B cell (primary cell): ENCODE measurements around the gene SSUH2. TPM values are rescaled to one million over a fixed set of nuclear protein-coding genes. Genes with fewer than 3 reads are reported as not detected.

Experiments used
- ATAC-seq: fragments of 200-7000 bp; cut with Tn5 transposase; one replicate; pipeline ENCODE4 v1.10.0; 2021; ENCODE audit warnings: low read depth, mild to moderate bottlenecking, moderate number of reproducible peaks, moderate library complexity
- CTCF ChIA-PET: fragments of 350-600 bp; sonication (Branson Sonifier 250); formaldehyde crosslinking; loops from one replicate; lab custom pipeline; 2021; ENCODE audit warnings: antibody characterized with exemption, inconsistent platforms; lab: Charles Lee
- POLR2A ChIA-PET: fragments of 350-600 bp; sonication (Branson Sonifier 250); formaldehyde crosslinking; loops from one replicate; lab custom pipeline; 2021; ENCODE audit warnings: antibody characterized with exemption; lab: Charles Lee
- DNase-seq: peaks from one replicate; pipeline ENCODE4 v3.0.0; 2013
- H2AFZ ChIP-seq: 2 replicates; pipeline ENCODE4 v1.6.1; 2012; ENCODE audit warnings: mild to moderate bottlenecking, low read depth, low read length; ENCODE audit not compliant: insufficient read depth, poor library complexity, severe bottlenecking
- H3K27ac ChIP-seq, 2 donors: 1 replicate in 1 of 2; 2 replicates in 1 of 2; pipeline ENCODE4 v1.5.1; 2012 to 2013; ENCODE audit warnings: low read length in 2 of 2, mild to moderate bottlenecking in 2 of 2, moderate library complexity in 1 of 2
- H3K27me3 ChIP-seq, 4 experiments: fragments of 200-600 bp in 1 of 4; sonication (generic) in 1 of 4; replicated peaks in 1 of 4; 1 replicate in 2 of 4; 2 replicates in 2 of 4; pipeline versions ENCODE4 v1.6.1 to v1.7.0; 2013 to 2016; ENCODE audit warnings: low read length in 3 of 4, mild to moderate bottlenecking in 2 of 4, mixed read lengths in 1 of 4, moderate library complexity in 1 of 4; ENCODE audit not compliant: insufficient read depth in 4 of 4, control insufficient read depth in 3 of 4; ENCODE audit errors: control extremely low read depth in 1 of 4
- H3K36me3 ChIP-seq, 2 experiments: replicated peaks in 1 of 2; 1 replicate in 1 of 2; 2 replicates in 1 of 2; pipeline versions ENCODE4 v1.6.1 to v1.7.1; 2013; ENCODE audit warnings: low read length in 1 of 2; ENCODE audit not compliant: insufficient read depth in 2 of 2, control insufficient read depth in 1 of 2; ENCODE audit errors: control extremely low read depth in 1 of 2, extremely low read depth in 1 of 2
- H3K4me1 ChIP-seq, 2 donors: fragments of 200-600 bp in 1 of 2; sonication (generic) in 1 of 2; 1 replicate in 1 of 2; 2 replicates in 1 of 2; pipeline versions ENCODE4 v1.5.1 to v1.6.1; 2013 to 2017; ENCODE audit warnings: low read length in 2 of 2; ENCODE audit not compliant: control insufficient read depth in 2 of 2, insufficient read depth in 2 of 2
- H3K4me2 ChIP-seq: replicated peaks from 2 replicates; pipeline ENCODE3; 2012; ENCODE audit warnings: mild to moderate bottlenecking, low read depth, low read length; ENCODE audit not compliant: poor library complexity, severe bottlenecking
- H3K4me3 ChIP-seq, 5 experiments: fragments of 200-600 bp in 1 of 5; sonication (generic) in 1 of 5; 1 replicate in 3 of 5; 2 replicates in 2 of 5; pipeline versions ENCODE4 v1.5.1 to v1.7.0; 2011 to 2016; ENCODE audit warnings: low read length in 4 of 5, mild to moderate bottlenecking in 4 of 5, low read depth in 2 of 5, control low read depth in 1 of 5, moderate library complexity in 1 of 5; ENCODE audit not compliant: insufficient read depth in 1 of 5; ENCODE audit errors: control extremely low read depth in 1 of 5, extremely low read depth in 1 of 5
- H3K79me2 ChIP-seq: fragments of 200-600 bp; sonication (generic); one replicate; pipeline ENCODE4 v1.6.0; 2016; ENCODE audit warnings: low read length; ENCODE audit not compliant: control insufficient read depth, insufficient read depth
- H3K9ac ChIP-seq: fragments of 200-600 bp; sonication (generic); 2 replicates; pipeline ENCODE4 v1.6.1; 2017; ENCODE audit warnings: mild to moderate bottlenecking, low read length, moderate library complexity
- H3K9me3 ChIP-seq, 3 donors: one replicate each; pipeline versions ENCODE4 v1.6.1 to v1.7.1; 2013; ENCODE audit warnings: low read length in 2 of 3; ENCODE audit not compliant: control insufficient read depth in 2 of 3, insufficient read depth in 1 of 3; ENCODE audit errors: control extremely low read depth in 1 of 3
- H4K20me1 ChIP-seq: 2 replicates; pipeline ENCODE4 v1.6.0; 2012; ENCODE audit warnings: mild to moderate bottlenecking, low read length; ENCODE audit not compliant: insufficient read depth, control insufficient read depth, poor library complexity, severe bottlenecking
- H3K27ac Mint-ChIP-seq: one replicate; pipeline ENCODE4 v1.8.0; 2021; ENCODE audit warnings: mixed read lengths
- H3K27me3 Mint-ChIP-seq: one replicate; pipeline ENCODE4 v1.8.0; 2021; ENCODE audit warnings: mixed read lengths
- H3K4me1 Mint-ChIP-seq: one replicate; pipeline ENCODE4 v1.8.0; 2021; ENCODE audit warnings: mixed read lengths
- H3K4me3 Mint-ChIP-seq: one replicate; pipeline ENCODE4 v1.8.0; 2021; ENCODE audit warnings: mixed read lengths
- H3K9me3 Mint-ChIP-seq: one replicate; pipeline ENCODE4 v1.8.0; 2022; ENCODE audit warnings: mixed read lengths; ENCODE audit not compliant: insufficient read depth
- EZH2 ChIP-seq: IDR thresholded peaks from 2 replicates; pipeline ENCODE4 v1.6.1; 2012; ENCODE audit warnings: borderline replicate concordance, low read depth, mild to moderate bottlenecking, moderate library complexity, low read length; ENCODE audit not compliant: insufficient read depth, poor library complexity, severe bottlenecking
- WGBS: methylation state at CpG from one replicate; pipeline ENCODE4 v1.1.5; 2013; ENCODE audit warnings: missing lambda C conversion rate; ENCODE audit not compliant: insufficient coverage; 5-methylcytosine and 5-hydroxymethylcytosine counted together
- intact Hi-C: fragments of 100-400 bp; cut with micrococcal nuclease; formaldehyde crosslinking; loops from one replicate; pipeline ENCODE4 v1.10.0; 2022
- polyA plus RNA-seq: library from polyadenylated mRNA; depleted of rRNA; stranded (reverse); fragments of >200 nt; gene quantifications from 2 replicates; pipeline ENCODE4 v1.2.3, GENCODE V29; 2012
- total RNA-seq, 2 donors: library from RNA; stranded (reverse); fragments of 120-200 nt in 1 of 2; gene quantifications; 1 replicate in 1 of 2; 2 replicates in 1 of 2; pipeline versions ENCODE4 v1.2.3 to v1.2.4, GENCODE V29; 2013 to 2022
- TF ChIP-seq, protein P1 (sequence below): fragments of 200-600 bp; IDR thresholded peaks from one replicate; pipeline ENCODE4 v1.8.0; 2022; ENCODE audit warnings: antibody characterized with exemption, mild to moderate bottlenecking

Gene SSUH2
- total and polyA plus RNA-seq, 2 donors (not counting 1 experiment from before 2014, with no cell fraction given): not detected

DNA sequence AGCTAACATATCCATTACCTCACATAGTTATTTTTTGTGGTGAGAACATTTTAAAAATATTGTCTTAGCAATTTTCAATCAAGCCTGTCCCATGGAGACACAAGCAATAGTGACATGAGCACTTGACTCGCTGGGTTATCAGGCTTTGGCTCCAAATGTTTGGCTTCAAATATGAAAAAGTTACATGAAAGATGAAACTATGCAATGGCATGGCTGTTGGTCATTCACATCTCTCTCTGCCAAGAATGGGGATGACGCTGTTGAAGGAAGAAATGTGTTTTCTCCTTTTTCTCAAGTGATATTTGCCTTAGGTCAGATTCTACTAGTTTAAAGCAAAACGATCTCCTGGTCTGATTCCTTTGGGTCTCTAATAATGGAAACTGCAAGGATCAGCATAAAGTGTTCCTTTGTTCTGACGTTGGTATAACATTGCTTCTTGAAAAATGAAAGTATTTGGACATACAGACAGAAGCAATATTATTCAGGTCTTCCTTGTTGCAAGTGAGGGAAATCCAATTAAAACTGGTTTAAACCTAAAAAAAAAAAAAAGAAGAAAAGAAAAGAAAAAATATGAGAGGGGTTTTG, 71.2 kb downstream of the SSUH2 start:
- peaks cover 0 to 5% (median 0%) of the 10 kb centered on the region in 3 donors for H3K9me3 ChIP-seq
- ATAC-seq (no peak), DNase-seq (no peak)
- CTCF ChIA-PET: no interaction called here
- no peaks in the 10 kb centered on the region for H3K36me3 ChIP-seq
- POLR2A ChIA-PET: no interaction called here
- no peak for TF ChIP-seq EZH2
- TF ChIP-seq, protein P1, sequence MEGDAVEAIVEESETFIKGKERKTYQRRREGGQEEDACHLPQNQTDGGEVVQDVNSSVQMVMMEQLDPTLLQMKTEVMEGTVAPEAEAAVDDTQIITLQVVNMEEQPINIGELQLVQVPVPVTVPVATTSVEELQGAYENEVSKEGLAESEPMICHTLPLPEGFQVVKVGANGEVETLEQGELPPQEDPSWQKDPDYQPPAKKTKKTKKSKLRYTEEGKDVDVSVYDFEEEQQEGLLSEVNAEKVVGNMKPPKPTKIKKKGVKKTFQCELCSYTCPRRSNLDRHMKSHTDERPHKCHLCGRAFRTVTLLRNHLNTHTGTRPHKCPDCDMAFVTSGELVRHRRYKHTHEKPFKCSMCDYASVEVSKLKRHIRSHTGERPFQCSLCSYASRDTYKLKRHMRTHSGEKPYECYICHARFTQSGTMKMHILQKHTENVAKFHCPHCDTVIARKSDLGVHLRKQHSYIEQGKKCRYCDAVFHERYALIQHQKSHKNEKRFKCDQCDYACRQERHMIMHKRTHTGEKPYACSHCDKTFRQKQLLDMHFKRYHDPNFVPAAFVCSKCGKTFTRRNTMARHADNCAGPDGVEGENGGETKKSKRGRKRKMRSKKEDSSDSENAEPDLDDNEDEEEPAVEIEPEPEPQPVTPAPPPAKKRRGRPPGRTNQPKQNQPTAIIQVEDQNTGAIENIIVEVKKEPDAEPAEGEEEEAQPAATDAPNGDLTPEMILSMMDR: no peak
- no peaks in the 10 kb centered on the region for H3K79me2 ChIP-seq
- no peak overlapping the region for H3K9ac ChIP-seq
- intact Hi-C loops: no loop called here
- no peak overlapping the region for H2AFZ ChIP-seq
- H3K27me3 Mint-ChIP-seq: no peaks in the 10 kb centered on the region
- no peak overlapping the region for H3K4me2 ChIP-seq
- H3K4me3 Mint-ChIP-seq: no peak overlapping the region
- no peaks in the 10 kb centered on the region for H4K20me1 ChIP-seq
- no peaks in the 10 kb centered on the region for H3K4me1 ChIP-seq
- H3K27ac Mint-ChIP-seq: no peak overlapping the region
- H3K4me3 ChIP-seq: no peak overlapping the region
- H3K4me1 Mint-ChIP-seq: peaks cover 13% of the 10 kb centered on the region
- no peaks in the 10 kb centered on the region for H3K9me3 Mint-ChIP-seq
- no peaks in the 10 kb centered on the region for H3K27me3 ChIP-seq
- no peak overlapping the region for H3K27ac ChIP-seq
- WGBS: 94% methylated on average over 2 of the region's 4 CpGs

DNA sequence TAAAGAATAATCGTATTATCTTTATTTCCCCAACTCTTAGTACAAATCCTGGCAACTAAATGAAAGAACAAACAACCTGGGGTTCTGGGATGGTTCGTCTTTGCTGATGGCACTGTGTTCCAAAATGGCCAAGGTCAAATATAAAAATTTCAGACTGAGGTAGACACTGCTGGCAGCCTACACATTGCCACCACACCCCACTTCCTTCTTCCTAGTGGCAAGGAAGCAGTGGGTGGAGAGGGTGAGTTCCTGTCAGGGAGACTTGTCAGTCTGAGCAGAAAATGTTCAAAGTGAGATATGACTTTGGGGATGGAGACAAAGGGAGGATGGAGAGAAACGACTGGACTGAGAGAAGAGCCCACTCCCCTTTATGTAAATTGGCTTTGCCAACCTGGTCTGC, 73.3 kb downstream of the SSUH2 start:
- H3K4me3 Mint-ChIP-seq: no peak overlapping the region
- TF ChIP-seq, protein P1: no peak
- no peak for TF ChIP-seq EZH2
- WGBS: 80% methylated on average over 1 of the region's 3 CpGs
- no peak for ATAC-seq
- no peak overlapping the region for H3K4me3 ChIP-seq
- no peaks in the 10 kb centered on the region for H4K20me1 ChIP-seq
- H3K4me1 Mint-ChIP-seq: peaks cover 11% of the 10 kb centered on the region
- H3K9me3 Mint-ChIP-seq: no peaks in the 10 kb centered on the region
- no peak overlapping the region for H2AFZ ChIP-seq
- ChIA-PET POLR2A (no interaction called here), CTCF (no interaction called here)
- no peak overlapping the region for H3K9ac ChIP-seq
- H3K4me2 ChIP-seq: no peak overlapping the region
- intact Hi-C loops: no loop called here
- H3K27me3 Mint-ChIP-seq: no peaks in the 10 kb centered on the region
- no peaks in the 10 kb centered on the region for H3K4me1 ChIP-seq
- H3K27ac Mint-ChIP-seq: no peak overlapping the region
- no peaks in the 10 kb centered on the region for H3K36me3 ChIP-seq
- H3K27me3 ChIP-seq: no peaks in the 10 kb centered on the region
- peaks cover 0 to 5% (median 0%) of the 10 kb centered on the region in 3 donors for H3K9me3 ChIP-seq
- H3K27ac ChIP-seq: no peak overlapping the region
- no peak for DNase-seq
- H3K79me2 ChIP-seq: no peaks in the 10 kb centered on the region

Other genes with a start within 250 kb of the SSUH2 start
- 4.7 and 4.9 TPM in 2 replicates for gene LMCD1, start 143.0 kb downstream of the SSUH2 start, total RNA-seq
- 0.23 and 1.4 TPM in 2 replicates for gene LMCD1, start 143.0 kb downstream of the SSUH2 start, polyA plus RNA-seq
- not detected in 2 replicates for gene CAV3, start 89.0 kb upstream of the SSUH2 start, total RNA-seq
- not detected in 2 replicates for gene CAV3, start 89.0 kb upstream of the SSUH2 start, polyA plus RNA-seq
- gene OXTR, start 124.8 kb upstream of the SSUH2 start, total RNA-seq: 0.10 and 0.17 TPM in 2 replicates
- 0.13 and 0.14 TPM in 2 replicates for gene OXTR, start 124.8 kb upstream of the SSUH2 start, polyA plus RNA-seq